Measurements from ENCODE around the gene MGARP. TPM values are rescaled to one million over a fixed set of nuclear protein-coding genes. Genes with fewer than 3 reads are reported as not detected.
"Not testable (repeated sequence)": the region's sequence is repeated elsewhere in the genome, so short reads cannot be mapped to it uniquely, and the experiment has no call there.

The MGARP gene
- total and polyA plus RNA-seq, 2 experiments from 2014 or later: 2.4 to 4.1 TPM

DNA sequence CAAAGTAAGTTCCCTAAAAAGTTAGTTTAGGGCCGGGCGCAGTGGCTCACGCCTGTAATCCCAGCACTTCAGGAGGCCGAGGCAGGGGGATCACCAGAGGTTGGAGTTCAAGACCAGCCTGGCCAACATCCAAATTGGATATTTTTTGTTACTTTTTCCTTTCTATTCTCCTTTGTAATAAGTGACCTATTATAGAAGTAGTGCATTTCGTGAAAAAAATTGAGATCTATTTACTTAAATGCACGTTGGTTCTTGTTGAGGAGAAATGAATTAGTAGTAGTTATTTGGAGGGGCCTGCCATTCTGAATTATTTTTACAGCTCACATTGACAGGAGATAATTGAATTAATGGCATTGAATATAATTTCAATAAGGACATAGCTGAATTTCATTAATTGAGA lies 44.6 kb upstream of the MGARP start (continued):
- TF ChIP-seq, protein P1, sequence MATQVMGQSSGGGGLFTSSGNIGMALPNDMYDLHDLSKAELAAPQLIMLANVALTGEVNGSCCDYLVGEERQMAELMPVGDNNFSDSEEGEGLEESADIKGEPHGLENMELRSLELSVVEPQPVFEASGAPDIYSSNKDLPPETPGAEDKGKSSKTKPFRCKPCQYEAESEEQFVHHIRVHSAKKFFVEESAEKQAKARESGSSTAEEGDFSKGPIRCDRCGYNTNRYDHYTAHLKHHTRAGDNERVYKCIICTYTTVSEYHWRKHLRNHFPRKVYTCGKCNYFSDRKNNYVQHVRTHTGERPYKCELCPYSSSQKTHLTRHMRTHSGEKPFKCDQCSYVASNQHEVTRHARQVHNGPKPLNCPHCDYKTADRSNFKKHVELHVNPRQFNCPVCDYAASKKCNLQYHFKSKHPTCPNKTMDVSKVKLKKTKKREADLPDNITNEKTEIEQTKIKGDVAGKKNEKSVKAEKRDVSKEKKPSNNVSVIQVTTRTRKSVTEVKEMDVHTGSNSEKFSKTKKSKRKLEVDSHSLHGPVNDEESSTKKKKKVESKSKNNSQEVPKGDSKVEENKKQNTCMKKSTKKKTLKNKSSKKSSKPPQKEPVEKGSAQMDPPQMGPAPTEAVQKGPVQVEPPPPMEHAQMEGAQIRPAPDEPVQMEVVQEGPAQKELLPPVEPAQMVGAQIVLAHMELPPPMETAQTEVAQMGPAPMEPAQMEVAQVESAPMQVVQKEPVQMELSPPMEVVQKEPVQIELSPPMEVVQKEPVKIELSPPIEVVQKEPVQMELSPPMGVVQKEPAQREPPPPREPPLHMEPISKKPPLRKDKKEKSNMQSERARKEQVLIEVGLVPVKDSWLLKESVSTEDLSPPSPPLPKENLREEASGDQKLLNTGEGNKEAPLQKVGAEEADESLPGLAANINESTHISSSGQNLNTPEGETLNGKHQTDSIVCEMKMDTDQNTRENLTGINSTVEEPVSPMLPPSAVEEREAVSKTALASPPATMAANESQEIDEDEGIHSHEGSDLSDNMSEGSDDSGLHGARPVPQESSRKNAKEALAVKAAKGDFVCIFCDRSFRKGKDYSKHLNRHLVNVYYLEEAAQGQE (IDR thresholded peaks at IDR 0.05; ENCODE audit: unreplicated experiment): no peak
- TF ChIP-seq NANOG (IDR thresholded peaks at IDR 0.05; ENCODE audit: borderline replicate concordance) (no peak), JUNB (IDR thresholded peaks at IDR 0.05; ENCODE audit: unreplicated experiment) (no peak), STAT1 (IDR thresholded peaks at IDR 0.05; ENCODE audit: unreplicated experiment) (no peak), EZH2phosphoT487 (IDR thresholded peaks at IDR 0.05; ENCODE audit: unreplicated experiment) (no peak), ZNF331 (CRISPR knock-in tag; IDR thresholded peaks at IDR 0.05; ENCODE audit: low read depth) (no peak), EZH2 (IDR thresholded peaks at IDR 0.05; ENCODE audit: low read depth, unreplicated experiment) (no peak), CREB1 (CRISPR knock-in tag; IDR thresholded peaks at IDR 0.05; ENCODE audit: low read depth) (no peak), POLR2AphosphoS5 (IDR thresholded peaks at IDR 0.05; ENCODE audit: low read depth) (no peak)
- TF ChIP-seq, protein P2, sequence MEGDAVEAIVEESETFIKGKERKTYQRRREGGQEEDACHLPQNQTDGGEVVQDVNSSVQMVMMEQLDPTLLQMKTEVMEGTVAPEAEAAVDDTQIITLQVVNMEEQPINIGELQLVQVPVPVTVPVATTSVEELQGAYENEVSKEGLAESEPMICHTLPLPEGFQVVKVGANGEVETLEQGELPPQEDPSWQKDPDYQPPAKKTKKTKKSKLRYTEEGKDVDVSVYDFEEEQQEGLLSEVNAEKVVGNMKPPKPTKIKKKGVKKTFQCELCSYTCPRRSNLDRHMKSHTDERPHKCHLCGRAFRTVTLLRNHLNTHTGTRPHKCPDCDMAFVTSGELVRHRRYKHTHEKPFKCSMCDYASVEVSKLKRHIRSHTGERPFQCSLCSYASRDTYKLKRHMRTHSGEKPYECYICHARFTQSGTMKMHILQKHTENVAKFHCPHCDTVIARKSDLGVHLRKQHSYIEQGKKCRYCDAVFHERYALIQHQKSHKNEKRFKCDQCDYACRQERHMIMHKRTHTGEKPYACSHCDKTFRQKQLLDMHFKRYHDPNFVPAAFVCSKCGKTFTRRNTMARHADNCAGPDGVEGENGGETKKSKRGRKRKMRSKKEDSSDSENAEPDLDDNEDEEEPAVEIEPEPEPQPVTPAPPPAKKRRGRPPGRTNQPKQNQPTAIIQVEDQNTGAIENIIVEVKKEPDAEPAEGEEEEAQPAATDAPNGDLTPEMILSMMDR (conservative IDR thresholded peaks at IDR 0.05; ENCODE audit: low read depth in 2 of 2): no peak

DNA sequence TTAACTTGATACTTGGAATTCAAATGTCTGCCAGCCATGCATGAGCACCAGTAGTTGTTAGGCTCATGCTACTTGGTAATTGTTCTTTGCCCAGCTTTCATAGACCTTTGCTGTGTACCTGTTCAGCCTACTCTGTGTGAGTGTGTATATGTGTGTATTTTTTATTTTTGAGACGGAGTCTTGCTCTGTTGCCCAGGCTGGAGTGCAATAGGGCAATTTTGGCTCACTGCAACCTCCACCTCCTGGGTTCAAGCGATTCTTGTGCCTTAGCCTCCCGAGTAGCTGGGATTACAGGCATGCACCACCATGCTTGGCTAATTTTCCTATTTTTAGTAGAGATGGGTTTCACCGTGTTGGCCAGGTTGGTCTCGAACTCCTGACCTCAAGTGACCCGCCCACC lies 42.5 kb upstream of the MGARP start:
- H3K27me3 Mint-ChIP-seq (ENCODE audit: insufficient read depth, low read depth, poor library complexity); H3K27ac Mint-ChIP-seq: not testable (repeated sequence)
- peaks cover 16% of the 10 kb centered on the region for H3K9me3 Mint-ChIP-seq

DNA sequence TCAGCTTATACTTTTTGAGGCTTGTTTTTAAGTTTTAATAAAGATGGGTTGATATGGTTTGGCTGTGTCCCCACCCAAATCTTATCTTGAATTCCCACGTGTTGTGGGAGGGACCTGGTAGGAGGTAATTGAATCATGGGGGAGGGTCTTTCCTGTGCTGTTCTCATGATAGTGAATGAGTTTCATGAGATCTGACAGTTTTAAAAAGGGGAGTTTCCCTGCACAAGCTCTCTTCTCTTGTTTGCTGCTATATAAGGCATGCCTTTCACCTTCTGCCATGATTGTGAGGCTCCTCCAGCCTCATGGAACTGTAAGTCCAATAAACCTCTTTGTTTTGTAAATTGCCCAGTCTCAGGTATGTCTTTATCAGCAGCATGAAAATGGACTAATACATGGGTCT lies 42.0 kb upstream of the MGARP start:
- Histone ChIP-seq H3K79me2 (replicated peaks; ENCODE audit: insufficient read depth) (peaks cover 100% of the 10 kb centered on the region), H4K20me1 (replicated peaks; ENCODE audit: insufficient read depth) (peaks cover 59% of the 10 kb centered on the region), H3K4me1 (ENCODE audit: insufficient read depth) (peaks cover 18% of the 10 kb centered on the region)
- not testable (repeated sequence) for H3K27ac ChIP-seq (ENCODE audit: low read depth); H3F3A ChIP-seq (replicated peaks; ENCODE audit: low read depth); H3K36me3 ChIP-seq (ENCODE audit: insufficient read depth); DNase-seq (ENCODE audit: low spot score); H3K27me3 ChIP-seq (ENCODE audit: insufficient read depth); H3K27ac Mint-ChIP-seq; H2AFZ ChIP-seq; H3K4me2 ChIP-seq; H3K4me3 ChIP-seq; H3K27me3 Mint-ChIP-seq (ENCODE audit: insufficient read depth, low read depth, poor library complexity); H3K9me2 ChIP-seq (ENCODE audit: insufficient read depth); H3K4me3 Mint-ChIP-seq; ATAC-seq
- Mint-ChIP-seq H3K9me3 (peaks cover 16% of the 10 kb centered on the region), H3K36me3 (ENCODE audit: low read depth) (peaks cover 33% of the 10 kb centered on the region), H3K4me1 (peaks cover 32% of the 10 kb centered on the region)

More for the DNA sequence above, 42.5 kb upstream of the MGARP start:
- not testable (repeated sequence) for H3K36me3 ChIP-seq (ENCODE audit: insufficient read depth); H3K4me2 ChIP-seq; DNase-seq (ENCODE audit: low spot score); H3F3A ChIP-seq (replicated peaks; ENCODE audit: low read depth); H3K27me3 ChIP-seq (ENCODE audit: insufficient read depth); ATAC-seq; H3K4me3 Mint-ChIP-seq; H3K4me3 ChIP-seq; H2AFZ ChIP-seq; H3K9me2 ChIP-seq (ENCODE audit: insufficient read depth); H3K27ac ChIP-seq (ENCODE audit: low read depth)
- H3K4me1 ChIP-seq (ENCODE audit: insufficient read depth): peaks cover 18% of the 10 kb centered on the region
- H3K36me3 Mint-ChIP-seq (ENCODE audit: low read depth): peaks cover 37% of the 10 kb centered on the region
- H3K4me1 Mint-ChIP-seq: peaks cover 28% of the 10 kb centered on the region
- peaks cover 100% of the 10 kb centered on the region for H3K79me2 ChIP-seq (replicated peaks; ENCODE audit: insufficient read depth)
- peaks cover 55% of the 10 kb centered on the region for H4K20me1 ChIP-seq (replicated peaks; ENCODE audit: insufficient read depth)
